CD14-positive monocyte (primary cell): ENCODE data around the gene SP6. TPM values are rescaled to one million over a fixed set of nuclear protein-coding genes. Genes with fewer than 3 reads are reported as not detected.

ENCODE experiments used
- DNase-seq, 3 donors: peaks; one replicate each; pipeline ENCODE4 v3.0.0-alpha.2; 2011 to 2022
- H2AFZ ChIP-seq: 2 replicates; pipeline ENCODE4 v1.6.0; 2012; ENCODE audit warnings: mild to moderate bottlenecking, low read depth, low read length, inconsistent platforms; ENCODE audit not compliant: insufficient read depth, poor library complexity, severe bottlenecking
- H3K27ac ChIP-seq, 2 donors: 1 replicate in 1 of 2; 2 replicates in 1 of 2; pipeline ENCODE4 v1.5.1; 2012 to 2013; ENCODE audit warnings: low read length in 2 of 2, control low read depth in 1 of 2, inconsistent platforms in 1 of 2, low read depth in 1 of 2, mild to moderate bottlenecking in 1 of 2
- H3K27me3 ChIP-seq, 2 donors: one replicate each; pipeline versions ENCODE4 v1.6.0 to v1.6.1; 2011 to 2013; ENCODE audit warnings: low read length in 2 of 2; ENCODE audit not compliant: control insufficient read depth in 2 of 2, insufficient read depth in 2 of 2
- H3K36me3 ChIP-seq, 2 donors: replicated peaks in 1 of 2; 1 replicate in 1 of 2; 2 replicates in 1 of 2; pipeline versions ENCODE4 v1.5.1 to v1.6.1; 2012 to 2013; ENCODE audit warnings: low read length in 2 of 2, control low read depth in 1 of 2, inconsistent platforms in 1 of 2, mild to moderate bottlenecking in 1 of 2; ENCODE audit not compliant: insufficient read depth in 2 of 2, control insufficient read depth in 1 of 2
- H3K4me1 ChIP-seq, 2 donors: 1 replicate in 1 of 2; 2 replicates in 1 of 2; pipeline versions ENCODE4 v1.5.1 to v1.6.1; 2012 to 2013; ENCODE audit warnings: low read length in 2 of 2, control low read depth in 1 of 2, inconsistent platforms in 1 of 2, mild to moderate bottlenecking in 1 of 2, moderate library complexity in 1 of 2; ENCODE audit not compliant: insufficient read depth in 2 of 2, control insufficient read depth in 1 of 2
- H3K4me2 ChIP-seq: replicated peaks from 2 replicates; pipeline ENCODE3; 2012; ENCODE audit warnings: low read length, moderate library complexity, mild to moderate bottlenecking; ENCODE audit not compliant: poor library complexity, severe bottlenecking; ENCODE audit errors: extremely low read depth
- H3K4me3 ChIP-seq, 3 experiments: fragments of 200-600 bp in 1 of 3; sonication (generic) in 1 of 3; replicated peaks in 1 of 3; 1 replicate in 2 of 3; 2 replicates in 1 of 3; pipeline ENCODE4 v1.5.1; 2011 to 2013; ENCODE audit warnings: low read length in 3 of 3, mild to moderate bottlenecking in 3 of 3, control low read depth in 2 of 3, low read depth in 2 of 3, inconsistent platforms in 1 of 3, moderate library complexity in 1 of 3
- H3K79me2 ChIP-seq: 2 replicates; pipeline ENCODE4 v1.6.0; 2012; ENCODE audit warnings: mild to moderate bottlenecking, control low read depth, inconsistent platforms, low read length, moderate library complexity; ENCODE audit not compliant: insufficient read depth
- H3K9ac ChIP-seq: 2 replicates; pipeline ENCODE4 v1.6.0; 2017; ENCODE audit warnings: low read length, mild to moderate bottlenecking; ENCODE audit not compliant: insufficient read depth, poor library complexity, severe bottlenecking
- H3K9me3 ChIP-seq, 2 donors: replicated peaks in 1 of 2; 1 replicate in 1 of 2; 2 replicates in 1 of 2; pipeline versions ENCODE4 v1.5.1 to v1.6.1; 2012 to 2013; ENCODE audit warnings: low read length in 2 of 2, control low read depth in 1 of 2; ENCODE audit not compliant: control insufficient read depth in 1 of 2, insufficient read depth in 1 of 2
- H4K20me1 ChIP-seq: 2 replicates; pipeline ENCODE4 v1.6.0; 2012; ENCODE audit warnings: mild to moderate bottlenecking, low read length, control low read depth, moderate library complexity; ENCODE audit not compliant: insufficient read depth
- H3K27ac Mint-ChIP-seq, 7 donors: one replicate each; pipeline ENCODE4 v1.8.0; 2020; ENCODE audit warnings: mild to moderate bottlenecking in 7 of 7, mixed read lengths in 7 of 7, moderate library complexity in 6 of 7, inconsistent platforms in 2 of 7
- H3K27me3 Mint-ChIP-seq, 3 donors: one replicate each; pipeline ENCODE4 v1.8.0; 2021 to 2022; ENCODE audit warnings: low read depth in 3 of 3, mild to moderate bottlenecking in 3 of 3, mixed read lengths in 3 of 3, moderate library complexity in 3 of 3, inconsistent platforms in 1 of 3
- H3K36me3 Mint-ChIP-seq, 2 donors: one replicate each; pipeline ENCODE4 v1.8.0; 2020; ENCODE audit warnings: mixed read lengths in 2 of 2, inconsistent platforms in 1 of 2, mild to moderate bottlenecking in 1 of 2
- H3K4me1 Mint-ChIP-seq: one replicate; pipeline ENCODE4 v1.8.0; 2020; ENCODE audit warnings: mild to moderate bottlenecking, mixed read lengths
- H3K4me3 Mint-ChIP-seq, 2 donors: one replicate each; pipeline ENCODE4 v1.8.0; 2020; ENCODE audit warnings: mild to moderate bottlenecking in 2 of 2, mixed read lengths in 2 of 2, moderate library complexity in 1 of 2
- H3K9me3 Mint-ChIP-seq, 7 donors: one replicate each; pipeline ENCODE4 v1.8.0; 2020 to 2022; ENCODE audit warnings: mixed read lengths in 7 of 7, mild to moderate bottlenecking in 6 of 7, moderate library complexity in 6 of 7, inconsistent platforms in 2 of 7
- WGBS: methylation state at CpG from one replicate; pipeline ENCODE4 v1.1.5; 2013; ENCODE audit warnings: missing lambda C conversion rate; ENCODE audit not compliant: insufficient coverage; 5-methylcytosine and 5-hydroxymethylcytosine counted together
- intact Hi-C, 2 donors: fragments of 100-400 bp; cut with micrococcal nuclease; formaldehyde crosslinking; loops; one replicate each; pipeline versions ENCODE4 v1.15.0 to v1.15.1; 2023
- polyA plus RNA-seq, 3 donors: library from polyadenylated mRNA; depleted of rRNA in 1 of 3; unstranded in 2 of 3; stranded (reverse) in 1 of 3; fragments of 300-500 nt in 2 of 3; fragments of >200 nt in 1 of 3; fragmentation: Illumina TruSeq in 2 of 3; gene quantifications; 1 replicate in 2 of 3; 2 replicates in 1 of 3; pipeline ENCODE4 v1.2.3, GENCODE V29; 2012 to 2021
- TF ChIP-seq, protein P1 (sequence below): fragments of 200-600 bp; IDR thresholded peaks from one replicate; pipeline ENCODE4 v1.8.0; 2022; ENCODE audit warnings: antibody characterized with exemption, mild to moderate bottlenecking

Gene SP6
- polyA plus RNA-seq, 3 donors: 0.06 TPM; not detected in 2

GRCh38 chr17:47801906-47802305 lies 49.1 kb downstream of the SP6 start:
- intact Hi-C loops: no loop called here
- H3K36me3 ChIP-seq: peaks cover 0 to 3% of the 10 kb centered on the region in 2 donors

GRCh38 chr17:47801176-47801765 lies 49.7 kb downstream of the SP6 start:
- Mint-ChIP-seq H3K27me3 (peaks cover 10 to 16% (median 10%) of the 10 kb centered on the region in 3 donors), H3K4me1 (no peaks in the 10 kb centered on the region), H3K36me3 (no peaks in the 10 kb centered on the region), H3K27ac (no peak overlapping the region), H3K9me3 (peaks cover 0 to 2% (median 0%) of the 10 kb centered on the region in 7 donors), H3K4me3 (no peak overlapping the region)
- Histone ChIP-seq H3K79me2 (no peaks in the 10 kb centered on the region), H2AFZ (no peak overlapping the region), H3K36me3 (no peaks in the 10 kb centered on the region), H3K27me3 (no peaks in the 10 kb centered on the region), H3K4me1 (no peaks in the 10 kb centered on the region), H3K9ac (no peak overlapping the region), H3K9me3 (no peaks in the 10 kb centered on the region), H3K27ac (no peak overlapping the region), H3K4me3 (no peak overlapping the region), H4K20me1 (no peaks in the 10 kb centered on the region), H3K4me2 (no peak overlapping the region)
- intact Hi-C loops: no loop called here
- DNase-seq: no peak
- TF ChIP-seq, protein P1, sequence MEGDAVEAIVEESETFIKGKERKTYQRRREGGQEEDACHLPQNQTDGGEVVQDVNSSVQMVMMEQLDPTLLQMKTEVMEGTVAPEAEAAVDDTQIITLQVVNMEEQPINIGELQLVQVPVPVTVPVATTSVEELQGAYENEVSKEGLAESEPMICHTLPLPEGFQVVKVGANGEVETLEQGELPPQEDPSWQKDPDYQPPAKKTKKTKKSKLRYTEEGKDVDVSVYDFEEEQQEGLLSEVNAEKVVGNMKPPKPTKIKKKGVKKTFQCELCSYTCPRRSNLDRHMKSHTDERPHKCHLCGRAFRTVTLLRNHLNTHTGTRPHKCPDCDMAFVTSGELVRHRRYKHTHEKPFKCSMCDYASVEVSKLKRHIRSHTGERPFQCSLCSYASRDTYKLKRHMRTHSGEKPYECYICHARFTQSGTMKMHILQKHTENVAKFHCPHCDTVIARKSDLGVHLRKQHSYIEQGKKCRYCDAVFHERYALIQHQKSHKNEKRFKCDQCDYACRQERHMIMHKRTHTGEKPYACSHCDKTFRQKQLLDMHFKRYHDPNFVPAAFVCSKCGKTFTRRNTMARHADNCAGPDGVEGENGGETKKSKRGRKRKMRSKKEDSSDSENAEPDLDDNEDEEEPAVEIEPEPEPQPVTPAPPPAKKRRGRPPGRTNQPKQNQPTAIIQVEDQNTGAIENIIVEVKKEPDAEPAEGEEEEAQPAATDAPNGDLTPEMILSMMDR: no peak
- WGBS: 100% methylated on average over 2 of the region's 4 CpGs

More at GRCh38 chr17:47801906-47802305, 49.1 kb downstream of the SP6 start:
- peaks cover 0 to 2% (median 0%) of the 10 kb centered on the region in 7 donors for H3K9me3 Mint-ChIP-seq
- H3K4me2 ChIP-seq: no peak overlapping the region
- H3K4me3 Mint-ChIP-seq: no peak overlapping the region
- no peak overlapping the region for H3K27ac ChIP-seq
- no peak overlapping the region for H2AFZ ChIP-seq
- TF ChIP-seq, protein P1: no peak
- peaks cover 4 to 5% of the 10 kb centered on the region in 2 donors for H3K36me3 Mint-ChIP-seq
- H3K9ac ChIP-seq: no peak overlapping the region
- H3K4me3 ChIP-seq: no peak overlapping the region
- no peaks in the 10 kb centered on the region for H3K9me3 ChIP-seq
- H3K27me3 ChIP-seq: no peaks in the 10 kb centered on the region
- H3K27me3 Mint-ChIP-seq: peaks cover 8 to 14% (median 10%) of the 10 kb centered on the region in 3 donors
- WGBS: 78% methylated on average over 1 of the region's 6 CpGs
- peak overlapping the region in 1 of 7 donors; percentile 28 for H3K27ac Mint-ChIP-seq
- H3K79me2 ChIP-seq: no peaks in the 10 kb centered on the region
- H3K4me1 Mint-ChIP-seq: no peaks in the 10 kb centered on the region
- H4K20me1 ChIP-seq: no peaks in the 10 kb centered on the region
- DNase-seq: no peak
- H3K4me1 ChIP-seq: no peaks in the 10 kb centered on the region
